Measurements from ENCODE around the gene CCN2.

The CCN2 gene

GRCh38 chr6:131967948-131968347 is 16.8 kb upstream of the CCN2 start:
- DNase-seq (ENCODE audit: low read depth in 2 of 2): no peak

- no peak for DNase-seq (ENCODE audit: low read depth in 2 of 2)
Observed at GRCh38 chr6:131966443-131966842, 15.3 kb upstream of the CCN2 start.

GRCh38 chr6:131963063-131963462 is 11.9 kb upstream of the CCN2 start:
- no peak for DNase-seq (ENCODE audit: low read depth in 2 of 2)

- no peak for DNase-seq (ENCODE audit: low read depth in 2 of 2)
Observed at GRCh38 chr6:131960371-131961133, 9.4 kb upstream of the CCN2 start.

- no peak for DNase-seq (ENCODE audit: low read depth in 2 of 2)
Observed at GRCh38 chr6:131958542-131959470, 7.6 kb upstream of the CCN2 start.

GRCh38 chr6:131958095-131958494 is 6.9 kb upstream of the CCN2 start:
- no peak for DNase-seq (ENCODE audit: low read depth in 2 of 2)

GRCh38 chr6:131955876-131956275 is 4.7 kb upstream of the CCN2 start:
- no peak for DNase-seq (ENCODE audit: low read depth in 2 of 2)

- DNase-seq (ENCODE audit: low read depth in 2 of 2): no peak
Observed at GRCh38 chr6:131955192-131955591, 4.0 kb upstream of the CCN2 start.

GRCh38 chr6:131954775-131955107 is 3.6 kb upstream of the CCN2 start:
- DNase-seq (ENCODE audit: low read depth in 2 of 2): no peak

GRCh38 chr6:131954059-131954774 is 3.0 kb upstream of the CCN2 start:
- no peak for DNase-seq (ENCODE audit: low read depth in 2 of 2)

- DNase-seq (ENCODE audit: low read depth in 2 of 2): no peak
Observed at GRCh38 chr6:131952886-131953509, 1.8 kb upstream of the CCN2 start.

GRCh38 chr6:131951576-131952230 is 531 bp upstream of the CCN2 start:
- DNase-seq (ENCODE audit: low read depth in 2 of 2): no peak

- no peak for DNase-seq (ENCODE audit: low read depth in 2 of 2)
Observed at GRCh38 chr6:131949909-131950766, 1.0 kb downstream of the CCN2 start.

- DNase-seq (ENCODE audit: low read depth in 2 of 2): no peak
Observed at GRCh38 chr6:131949620-131949908, 1.6 kb downstream of the CCN2 start.

GRCh38 chr6:131948692-131949619 is 2.2 kb downstream of the CCN2 start:
- DNase-seq (ENCODE audit: low read depth in 2 of 2): no peak

- DNase-seq (ENCODE audit: low read depth in 2 of 2): no peak
Observed at GRCh38 chr6:131947986-131948661, 3.0 kb downstream of the CCN2 start.

- DNase-seq (ENCODE audit: low read depth in 2 of 2): no peak
Observed at GRCh38 chr6:131946992-131947955, 3.9 kb downstream of the CCN2 start.
